ENCODE data around the gene AMACR.
"Not testable (repeated sequence)": the region's sequence is repeated elsewhere in the genome, so short reads cannot be mapped to it uniquely, and the experiment has no call there.

Gene AMACR

DNA sequence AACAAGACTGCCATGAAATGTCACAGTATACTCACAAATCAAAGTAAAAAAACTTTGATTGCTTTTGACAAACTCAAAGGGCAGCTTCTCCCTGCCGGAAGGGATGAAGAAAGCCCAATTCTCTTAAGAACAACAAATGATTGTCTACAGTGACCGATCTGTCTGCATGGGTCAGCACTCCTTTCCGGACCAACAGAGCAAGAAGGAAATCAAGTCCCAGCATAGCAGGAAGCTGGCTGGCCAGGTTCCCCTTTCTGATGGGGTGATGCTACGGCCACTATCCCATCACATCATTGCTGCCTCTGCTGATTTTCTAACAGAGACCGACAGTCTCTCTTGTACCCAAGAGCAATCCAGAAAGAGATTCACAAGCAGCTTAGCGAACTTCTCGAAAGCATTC is 34.5 kb upstream of the AMACR start:
- Mint-ChIP-seq H3K4me3 (no peak overlapping the region), H3K4me1 (ENCODE audit: low read depth) (peaks cover 1% of the 10 kb centered on the region), H3K27me3 (no peaks in the 10 kb centered on the region), H3K36me3 (peaks cover 4% of the 10 kb centered on the region), H3K9me3 (ENCODE audit: low read depth) (no peaks in the 10 kb centered on the region), H3K27ac (no peak overlapping the region)

DNA sequence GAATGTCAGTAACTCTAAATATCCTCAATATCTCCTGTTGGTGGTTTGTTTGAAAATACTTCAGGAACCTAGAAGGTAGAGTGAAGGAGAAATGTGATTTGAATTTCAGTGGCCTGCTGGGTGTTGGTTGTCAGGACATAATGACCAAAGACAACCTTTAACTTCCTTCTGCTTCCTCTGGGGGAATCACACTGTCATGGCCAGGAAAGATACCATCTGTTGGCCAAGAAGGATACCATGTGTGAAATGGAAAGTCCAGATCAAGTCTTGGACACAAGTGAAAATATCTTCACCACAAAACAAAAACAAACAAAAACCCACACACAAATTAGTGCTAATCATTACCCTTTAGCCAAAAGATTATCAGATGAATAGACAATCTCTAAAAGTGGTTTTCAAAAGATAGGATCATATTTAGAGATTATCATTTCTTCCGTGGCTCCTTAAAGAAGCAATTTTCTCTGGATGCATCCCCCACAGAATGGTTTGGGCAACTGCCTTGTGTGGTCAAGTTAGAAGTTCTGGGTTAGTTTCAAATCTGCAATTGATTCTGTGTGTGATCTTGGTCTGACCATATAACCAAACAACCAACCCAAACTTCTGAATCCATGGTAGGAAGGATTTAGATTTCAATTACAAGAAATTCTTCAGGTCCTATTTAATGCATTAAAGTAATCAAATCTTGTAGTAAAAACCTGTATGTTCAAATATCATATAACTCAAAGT is 33.6 kb upstream of the AMACR start:
- Mint-ChIP-seq H3K27ac (no peak overlapping the region), H3K9me3 (ENCODE audit: low read depth) (no peaks in the 10 kb centered on the region), H3K36me3 (peaks cover 6% of the 10 kb centered on the region), H3K27me3 (no peaks in the 10 kb centered on the region), H3K4me1 (ENCODE audit: low read depth) (peaks cover 1% of the 10 kb centered on the region), H3K4me3 (no peak overlapping the region)

DNA sequence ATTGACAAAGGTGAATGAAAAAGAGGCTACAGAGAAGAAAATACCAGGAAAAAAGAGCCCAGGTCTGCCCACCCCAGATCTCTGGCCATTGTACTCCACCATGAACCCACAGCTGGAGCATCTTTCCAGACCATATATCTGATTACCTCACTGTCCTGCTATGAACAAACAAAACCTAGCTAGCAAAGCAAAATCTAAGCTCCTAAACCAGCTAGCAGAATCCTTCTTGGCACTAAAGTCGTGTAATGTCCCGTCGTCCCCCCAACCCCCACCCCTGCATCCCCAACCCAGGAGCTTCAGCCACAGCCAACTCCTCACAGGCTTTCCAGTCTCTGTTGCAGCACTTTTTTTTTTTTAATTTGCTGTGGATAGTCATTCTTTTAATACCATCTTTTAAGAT is 32.6 kb upstream of the AMACR start:
- Mint-ChIP-seq H3K9me3 (ENCODE audit: low read depth) (no peaks in the 10 kb centered on the region), H3K4me1 (ENCODE audit: low read depth) (peaks cover 1% of the 10 kb centered on the region), H3K27me3 (no peaks in the 10 kb centered on the region), H3K4me3 (no peak overlapping the region), H3K27ac (no peak overlapping the region), H3K36me3 (peaks cover 6% of the 10 kb centered on the region)

DNA sequence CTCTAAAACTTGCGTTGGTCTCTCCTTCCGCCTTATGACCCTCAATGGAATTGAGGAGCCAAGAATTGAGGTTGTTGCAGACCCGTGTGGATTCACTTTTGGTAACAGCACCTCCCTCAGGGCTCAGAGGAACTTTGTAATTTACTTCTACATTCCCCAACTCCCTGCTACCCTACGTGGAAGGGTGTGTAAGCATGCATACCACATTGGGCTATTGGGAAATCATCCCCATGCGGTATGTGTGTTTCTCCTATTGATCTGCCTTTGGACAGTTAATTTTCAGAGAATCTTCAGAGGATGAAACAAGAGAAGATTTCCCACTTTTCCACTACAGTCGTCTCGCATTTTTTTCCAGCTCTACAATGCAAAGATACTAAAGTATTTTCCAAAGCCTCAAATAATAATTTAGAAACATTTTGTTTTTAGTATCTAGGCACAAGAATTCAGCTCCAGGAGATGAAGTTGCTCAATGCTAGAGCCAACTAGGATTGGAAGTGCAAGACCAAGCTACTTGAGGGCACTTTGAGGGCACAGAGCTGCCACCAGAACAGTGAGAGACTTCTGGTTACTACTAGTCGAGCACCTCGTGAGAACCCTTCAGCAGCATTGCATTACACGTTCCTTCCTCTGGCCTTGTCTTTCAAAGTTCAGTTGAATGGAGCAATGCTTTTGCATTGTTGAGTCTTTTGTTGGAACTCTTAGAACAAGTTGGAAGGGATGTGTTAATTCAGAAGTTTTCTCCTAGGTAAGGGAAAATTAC is 31.7 kb upstream of the AMACR start:
- Mint-ChIP-seq H3K36me3 (peaks cover 6% of the 10 kb centered on the region), H3K27me3 (no peaks in the 10 kb centered on the region), H3K4me1 (ENCODE audit: low read depth) (peaks cover 1% of the 10 kb centered on the region), H3K4me3 (no peak overlapping the region), H3K9me3 (ENCODE audit: low read depth) (no peaks in the 10 kb centered on the region), H3K27ac (no peak overlapping the region)

DNA sequence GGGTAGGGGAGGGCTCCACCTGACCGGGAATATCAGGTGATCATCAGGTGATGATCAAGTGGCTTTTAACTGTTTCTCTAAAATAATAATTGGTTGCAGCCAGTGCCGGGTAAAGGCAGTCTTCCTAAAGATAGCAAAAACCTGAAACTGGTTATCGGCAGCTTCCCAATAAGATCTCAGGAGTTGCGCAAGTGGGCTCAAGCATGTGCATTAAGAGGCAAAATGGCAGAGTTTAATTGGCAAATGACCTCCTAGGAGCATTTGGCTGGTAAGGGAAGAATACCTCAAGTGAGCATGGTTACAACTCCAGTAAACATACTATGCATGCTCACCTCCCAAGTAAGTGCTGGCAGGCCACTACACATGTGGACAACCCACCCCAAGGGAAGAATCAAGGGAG is 31.0 kb upstream of the AMACR start:
- H3K27me3 Mint-ChIP-seq, result no peaks in the 10 kb centered on the region
- H3K27ac Mint-ChIP-seq, result no peak overlapping the region
- H3K36me3 Mint-ChIP-seq, result peaks cover 6% of the 10 kb centered on the region
- peaks cover 1% of the 10 kb centered on the region for H3K4me1 Mint-ChIP-seq (ENCODE audit: low read depth)
- H3K9me3 Mint-ChIP-seq (ENCODE audit: low read depth), result no peaks in the 10 kb centered on the region
- no peak overlapping the region for H3K4me3 Mint-ChIP-seq

DNA sequence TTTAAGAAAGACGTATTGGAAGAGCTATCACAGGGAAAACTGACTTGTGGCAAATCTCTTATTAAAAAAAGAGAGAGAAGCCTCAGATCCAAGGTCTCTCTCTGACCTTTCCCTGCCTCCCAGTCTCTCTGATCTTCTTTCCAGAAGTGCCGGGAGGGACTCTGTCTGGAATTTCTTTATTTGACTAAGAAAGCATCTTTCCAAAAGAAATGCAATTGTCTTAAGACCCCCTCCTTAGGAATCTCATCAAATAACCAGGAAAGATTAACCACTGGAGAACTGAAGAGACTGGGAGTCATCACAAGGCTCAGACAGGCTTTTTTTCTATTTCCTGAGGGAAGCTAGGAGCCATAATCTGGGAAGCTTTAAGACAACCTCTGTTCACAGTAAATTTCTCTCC is 30.5 kb upstream of the AMACR start:
- no peak overlapping the region for H3K27ac Mint-ChIP-seq
- H3K27me3 Mint-ChIP-seq, result no peaks in the 10 kb centered on the region
- peaks cover 1% of the 10 kb centered on the region for H3K4me1 Mint-ChIP-seq (ENCODE audit: low read depth)
- no peaks in the 10 kb centered on the region for H3K9me3 Mint-ChIP-seq (ENCODE audit: low read depth)
- peaks cover 8% of the 10 kb centered on the region for H3K36me3 Mint-ChIP-seq
- no peak overlapping the region for H3K4me3 Mint-ChIP-seq

DNA sequence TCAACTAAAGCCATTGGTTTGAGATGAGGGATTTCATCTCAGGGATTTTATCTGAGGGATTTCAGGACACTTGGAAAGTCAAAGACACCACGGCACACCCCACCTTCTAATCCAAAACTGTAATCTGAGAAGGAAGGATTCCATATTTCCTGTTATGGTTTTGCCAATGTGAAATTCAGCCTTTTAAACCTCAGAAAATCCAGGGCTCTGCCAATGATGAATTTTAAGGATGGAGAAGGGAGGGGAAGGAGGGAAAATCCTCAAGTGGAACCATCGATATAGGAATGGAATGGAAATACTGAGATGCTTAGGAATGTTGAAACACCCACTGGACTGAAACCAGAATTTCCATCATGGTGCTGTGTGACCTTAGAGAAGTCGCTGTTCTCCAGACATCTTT is 29.9 kb upstream of the AMACR start:
- no peak overlapping the region for H3K4me3 Mint-ChIP-seq
- peaks cover 1% of the 10 kb centered on the region for H3K4me1 Mint-ChIP-seq (ENCODE audit: low read depth)
- no peaks in the 10 kb centered on the region for H3K9me3 Mint-ChIP-seq (ENCODE audit: low read depth)
- no peak overlapping the region for H3K27ac Mint-ChIP-seq
- no peaks in the 10 kb centered on the region for H3K27me3 Mint-ChIP-seq
- H3K36me3 Mint-ChIP-seq, result peaks cover 10% of the 10 kb centered on the region

DNA sequence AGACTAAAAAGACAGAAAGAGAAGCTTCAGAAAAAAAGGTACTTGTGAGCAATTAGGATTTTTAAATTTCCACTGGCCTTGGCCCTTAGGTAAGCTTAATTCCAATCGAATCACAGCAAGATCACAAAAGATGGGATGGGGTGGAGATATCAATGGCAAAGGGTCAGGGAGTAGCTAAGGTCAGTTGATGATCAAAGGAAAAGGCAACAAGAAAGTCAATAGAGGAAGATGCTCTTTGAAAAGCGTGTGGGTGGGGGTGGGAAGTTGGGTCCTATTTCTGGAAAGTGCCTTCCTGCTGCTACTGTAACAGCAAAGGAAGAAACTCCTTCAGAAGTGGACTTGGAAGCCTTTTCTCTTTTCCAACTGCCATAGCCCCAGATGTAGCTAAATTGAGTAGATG is 27.9 kb upstream of the AMACR start:
- Mint-ChIP-seq H3K27ac (no peak overlapping the region), H3K9me3 (ENCODE audit: low read depth) (no peaks in the 10 kb centered on the region), H3K4me1 (ENCODE audit: low read depth) (peaks cover 1% of the 10 kb centered on the region), H3K27me3 (no peaks in the 10 kb centered on the region), H3K36me3 (peaks cover 10% of the 10 kb centered on the region), H3K4me3 (no peak overlapping the region)

DNA sequence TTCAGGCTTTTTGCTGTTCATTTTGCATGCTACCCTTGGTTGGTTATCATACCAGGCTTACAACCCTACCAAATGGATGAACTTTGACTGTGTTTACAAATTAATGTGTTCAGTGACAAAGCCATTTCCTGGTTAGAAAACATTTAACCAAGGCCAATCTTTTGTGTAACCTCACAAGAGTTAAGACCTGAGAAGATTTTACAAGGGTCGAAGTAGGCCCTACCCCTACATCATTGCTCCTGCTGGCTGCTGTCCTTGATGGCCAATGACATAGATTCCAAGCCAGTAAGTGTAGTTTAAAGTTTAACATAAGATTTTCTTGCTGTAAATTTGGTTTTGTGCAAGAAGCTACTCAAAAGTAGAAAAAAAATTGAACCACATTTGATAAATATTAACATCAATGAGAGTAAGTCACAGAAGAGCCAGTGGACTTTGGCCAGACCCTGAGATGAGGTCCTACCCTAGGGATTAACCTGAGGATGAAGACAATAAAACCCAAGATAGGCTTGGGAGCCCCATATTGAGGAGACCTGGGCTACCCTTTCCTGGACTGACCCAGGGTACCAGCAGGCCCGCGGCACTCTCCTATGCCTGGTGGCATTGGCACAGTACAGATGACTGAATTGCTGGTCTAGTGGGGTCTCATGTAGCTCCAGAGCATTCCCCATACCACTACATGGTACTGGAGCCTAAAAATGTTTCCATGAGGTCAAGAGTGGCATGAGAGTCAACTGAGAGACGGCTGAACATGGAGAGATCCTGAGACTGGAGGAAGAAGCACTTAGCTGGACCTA is 26.9 kb upstream of the AMACR start:
- Mint-ChIP-seq H3K27ac (no peak overlapping the region), H3K36me3 (peaks cover 14% of the 10 kb centered on the region), H3K27me3 (no peaks in the 10 kb centered on the region), H3K4me1 (ENCODE audit: low read depth) (peaks cover 1% of the 10 kb centered on the region), H3K4me3 (no peak overlapping the region), H3K9me3 (ENCODE audit: low read depth) (no peaks in the 10 kb centered on the region)

DNA sequence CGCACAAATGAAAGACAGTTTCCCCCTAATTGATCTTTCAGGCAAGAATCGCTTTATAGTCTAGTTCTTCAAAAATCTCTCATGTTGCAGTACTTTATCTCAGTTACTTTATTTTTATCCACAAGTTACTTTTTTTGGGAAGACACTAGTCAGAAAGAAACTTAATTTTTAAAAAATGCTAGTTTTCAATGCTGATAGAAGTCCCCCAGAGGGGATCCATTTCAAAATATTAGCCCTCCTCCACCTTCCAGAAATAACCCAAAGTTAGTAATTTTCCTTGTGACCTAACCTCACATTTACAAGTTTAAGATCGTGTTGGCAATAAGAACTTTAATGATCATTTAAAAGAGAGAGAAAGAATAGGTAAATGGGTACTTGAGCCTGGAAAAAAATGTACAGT is 24.1 kb upstream of the AMACR start:
- H3K27ac Mint-ChIP-seq, result no peak overlapping the region

DNA sequence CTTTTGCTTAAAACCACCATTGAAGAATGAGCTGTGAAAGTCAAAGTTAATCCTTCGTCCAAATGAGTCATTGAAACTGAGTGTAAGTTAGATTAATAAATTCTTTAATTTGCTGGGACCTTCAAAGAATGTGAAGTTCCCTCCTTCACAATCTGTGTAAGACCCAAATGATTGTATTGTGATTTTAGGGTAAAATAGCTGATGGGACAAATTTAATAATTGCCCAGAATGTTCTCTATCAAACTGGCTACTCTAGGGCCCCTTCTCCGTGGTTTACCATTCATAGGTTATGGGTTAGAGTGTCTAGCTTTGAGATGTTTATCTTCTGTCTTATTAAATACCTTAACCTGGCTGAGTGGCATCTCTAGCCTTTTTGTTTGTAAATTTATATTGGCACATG is 23.3 kb upstream of the AMACR start:
- no peak overlapping the region for H3K27ac Mint-ChIP-seq
- H3K4me3 Mint-ChIP-seq, result no peak overlapping the region
- peaks cover 11% of the 10 kb centered on the region for H3K36me3 Mint-ChIP-seq
- H3K9me3 Mint-ChIP-seq (ENCODE audit: low read depth), result no peaks in the 10 kb centered on the region
- no peaks in the 10 kb centered on the region for H3K27me3 Mint-ChIP-seq
- H3K4me1 Mint-ChIP-seq (ENCODE audit: low read depth), result no peaks in the 10 kb centered on the region

More for the DNA sequence above, 24.1 kb upstream of the AMACR start:
- Mint-ChIP-seq H3K36me3 (peaks cover 11% of the 10 kb centered on the region), H3K9me3 (ENCODE audit: low read depth) (no peaks in the 10 kb centered on the region), H3K27me3 (no peaks in the 10 kb centered on the region), H3K4me1 (ENCODE audit: low read depth) (no peaks in the 10 kb centered on the region), H3K4me3 (no peak overlapping the region)

DNA sequence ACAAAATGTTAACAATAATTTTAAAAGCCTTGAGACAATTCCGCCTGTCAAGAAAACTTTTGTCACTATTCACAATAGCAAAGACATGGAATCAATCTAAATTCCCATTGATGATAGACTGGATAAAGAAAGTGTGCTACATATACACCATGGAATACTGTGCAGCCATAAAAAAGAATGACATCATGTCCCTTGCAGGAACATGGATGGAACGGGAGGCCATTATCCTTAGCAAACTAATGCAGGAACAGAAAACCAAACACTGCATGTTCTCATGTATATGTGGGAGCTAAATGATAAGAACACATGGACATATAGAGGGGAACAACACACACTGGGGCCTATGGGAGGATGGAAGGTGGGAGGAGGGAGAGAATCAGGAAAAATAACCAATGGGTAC is 22.7 kb upstream of the AMACR start:
- not testable (repeated sequence) for H3K4me1 Mint-ChIP-seq (ENCODE audit: low read depth); H3K9me3 Mint-ChIP-seq (ENCODE audit: low read depth); H3K27me3 Mint-ChIP-seq; H3K27ac Mint-ChIP-seq; H3K4me3 Mint-ChIP-seq
- peaks cover 14% of the 10 kb centered on the region for H3K36me3 Mint-ChIP-seq

DNA sequence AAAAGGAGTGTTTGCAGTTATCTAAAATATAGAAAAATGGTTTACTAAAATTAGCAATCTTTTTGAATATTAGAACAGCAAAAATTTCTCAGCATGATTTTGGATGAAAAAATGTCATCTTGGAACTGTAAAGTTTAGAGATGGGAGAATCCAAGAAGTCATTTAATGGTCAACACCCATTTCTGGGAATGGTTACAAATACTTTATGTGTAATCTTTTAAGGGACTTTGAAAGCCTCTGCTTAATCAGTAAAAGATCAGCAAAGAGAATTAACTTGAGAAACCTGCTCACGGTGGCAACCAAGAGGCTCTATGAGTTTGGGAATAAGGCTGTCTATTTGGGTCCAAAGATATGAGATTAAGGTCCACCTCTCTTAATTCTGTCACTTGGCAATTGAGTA is 22.2 kb upstream of the AMACR start:
- Mint-ChIP-seq H3K9me3 (ENCODE audit: low read depth) (no peaks in the 10 kb centered on the region), H3K4me1 (ENCODE audit: low read depth) (no peaks in the 10 kb centered on the region), H3K36me3 (peaks cover 14% of the 10 kb centered on the region), H3K27me3 (no peaks in the 10 kb centered on the region), H3K27ac (no peak overlapping the region), H3K4me3 (no peak overlapping the region)

DNA sequence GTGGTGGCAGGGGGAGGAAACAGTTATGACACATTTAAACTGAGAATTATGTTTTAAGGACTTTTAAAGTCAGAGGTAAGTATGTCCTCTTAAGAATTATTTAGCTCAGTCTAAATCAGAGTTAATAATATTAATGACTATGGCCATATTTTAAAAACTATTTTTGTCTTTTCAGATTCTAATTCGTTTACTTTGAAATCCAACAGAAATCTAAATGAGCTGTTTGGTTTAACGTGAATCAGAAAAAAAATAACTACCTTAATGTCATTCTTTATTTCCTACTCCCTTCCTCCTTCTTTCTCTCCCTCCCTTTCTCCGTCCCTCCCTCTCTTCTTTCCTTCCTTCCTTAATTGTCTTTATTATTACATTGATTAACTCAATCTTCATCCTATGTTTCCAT is 20.5 kb upstream of the AMACR start:
- no peaks in the 10 kb centered on the region for H3K9me3 Mint-ChIP-seq (ENCODE audit: low read depth)
- H3K36me3 Mint-ChIP-seq, result peaks cover 11% of the 10 kb centered on the region
- no peaks in the 10 kb centered on the region for H3K27me3 Mint-ChIP-seq
- no peak overlapping the region for H3K27ac Mint-ChIP-seq
- no peak overlapping the region for H3K4me3 Mint-ChIP-seq
- no peaks in the 10 kb centered on the region for H3K4me1 Mint-ChIP-seq (ENCODE audit: low read depth)

DNA sequence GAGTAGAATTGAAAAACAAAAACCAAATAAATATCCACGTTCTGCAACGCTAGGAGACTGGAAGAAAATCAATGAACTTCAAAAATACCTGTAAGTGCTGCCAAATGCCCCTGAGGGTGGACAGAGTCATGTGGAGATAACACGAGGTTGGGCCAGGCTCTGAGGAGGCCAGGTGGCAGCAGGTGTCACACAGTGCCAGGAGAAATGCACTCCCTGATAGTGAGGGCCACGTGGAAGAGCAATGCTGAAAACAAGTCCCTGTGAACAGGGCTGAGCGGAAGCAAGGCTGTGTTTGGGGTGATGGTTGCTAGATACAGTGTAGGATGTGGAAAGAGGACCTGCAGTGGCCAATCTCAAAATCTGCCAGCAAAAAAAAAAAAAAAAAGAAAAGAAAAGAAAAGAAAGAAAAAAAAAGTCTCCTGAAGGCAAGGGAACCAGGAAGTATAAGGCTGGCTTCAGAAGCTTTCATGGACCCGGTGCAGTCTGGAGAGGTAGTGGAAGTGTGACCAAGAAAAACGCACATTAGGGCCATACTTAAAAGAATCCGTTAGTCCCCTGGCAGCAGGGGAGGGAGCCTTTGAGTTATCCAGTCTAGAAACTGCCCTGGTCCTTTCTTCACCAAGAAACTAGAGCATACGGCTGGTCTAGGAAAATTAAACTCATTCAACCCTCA is 18.4 kb upstream of the AMACR start:
- Mint-ChIP-seq H3K27ac (no peak overlapping the region), H3K27me3 (no peaks in the 10 kb centered on the region), H3K4me1 (ENCODE audit: low read depth) (peaks cover 19% of the 10 kb centered on the region), H3K9me3 (ENCODE audit: low read depth) (no peaks in the 10 kb centered on the region), H3K4me3 (no peak overlapping the region), H3K36me3 (peaks cover 16% of the 10 kb centered on the region)

Data from activated naive CD8-positive, alpha-beta T cell (primary cell).